GM12878 (cell line): Measurements from ENCODE around the gene BCL2. TPM values are rescaled to one million over a fixed set of nuclear protein-coding genes. Genes with fewer than 3 reads are reported as not detected.

Experiments
- ATAC-seq: fragments of 200-7000 bp; cut with Tn5 transposase; 3 replicates; pipeline ENCODE4 v1.9.1; 2020; ENCODE audit warnings: mild to moderate bottlenecking, moderate library complexity
- BruUV-seq: library from RNA; stranded (reverse); fragments of 400-500 nt; replicated peaks from 2 replicates; lab custom pipeline; 2021; lab: Mats Ljungman, UMichigan
- CTCF ChIA-PET: fragments of 300-600 bp; sonication (Branson Sonifier 250); formaldehyde crosslinking; extraction: SDS; loops from one replicate; lab custom pipeline; 2021; ENCODE audit warnings: inconsistent platforms; lab: Yijun Ruan, JAX
- POLR2A ChIA-PET: fragments of 350-600 bp; formaldehyde crosslinking; extraction: SDS; loops from one replicate; lab custom pipeline; 2021; ENCODE audit warnings: inconsistent platforms; lab: Charles Lee
- RAD21 ChIA-PET: fragments of 300-600 bp; sonication (Branson Sonifier 250); formaldehyde crosslinking; loops from one replicate; lab custom pipeline; 2023; ENCODE audit warnings: antibody characterized with exemption; ENCODE audit not compliant: unreplicated experiment; lab: Charles Lee
- SMC1A ChIA-PET: fragments of 300-600 bp; sonication (Branson Sonifier 250); formaldehyde crosslinking; loops from one replicate; lab custom pipeline; 2023; ENCODE audit not compliant: unreplicated experiment, uncharacterized antibody; lab: Charles Lee
- DNase-seq: peaks from one replicate; pipeline ENCODE4 v3.0.0-alpha.2; 2011; ENCODE audit warnings: low read depth, low spot score
- FAIRE-seq: peaks from 3 replicates; lab custom pipeline; 2011; peaks lifted over from hg19 to GRCh38; lab: Jason Lieb, UNC
- H2AFZ ChIP-seq: 2 replicates; pipeline ENCODE4 v1.6.0; 2011; ENCODE audit warnings: low read depth, low read length, control low read depth; ENCODE audit not compliant: control insufficient read depth
- H3K27ac ChIP-seq: 2 replicates; pipeline ENCODE4 v1.5.1; 2011; ENCODE audit warnings: control low read depth; ENCODE audit not compliant: control insufficient read depth, insufficient read depth
- H3K27me3 ChIP-seq, 2 experiments: replicated peaks in 1 of 2; 2 replicates each; pipeline versions ENCODE4 v1.6.0 to v1.6.1; 2011; ENCODE audit warnings: low read length in 1 of 2; ENCODE audit not compliant: control insufficient read depth in 2 of 2, insufficient read depth in 2 of 2
- H3K36me3 ChIP-seq, 2 experiments: 2 replicates each; pipeline ENCODE4 v1.5.1; 2011; ENCODE audit warnings: low read length in 1 of 2; ENCODE audit not compliant: control insufficient read depth in 2 of 2, insufficient read depth in 2 of 2
- H3K4me1 ChIP-seq: 2 replicates; pipeline ENCODE4 v1.6.1; 2011; ENCODE audit warnings: mild to moderate bottlenecking, low read length, moderate library complexity, mixed read lengths; ENCODE audit not compliant: control insufficient read depth, insufficient read depth
- H3K4me2 ChIP-seq: 2 replicates; pipeline ENCODE4 v1.6.0; 2011; ENCODE audit warnings: control low read depth; ENCODE audit not compliant: control insufficient read depth, insufficient read depth
- H3K4me3 ChIP-seq: fragments of 200-600 bp; sonication (generic); 2 replicates; pipeline ENCODE4 v1.5.1; 2016
- H3K79me2 ChIP-seq: 2 replicates; pipeline ENCODE4 v1.6.0; 2011; ENCODE audit warnings: low read length; ENCODE audit not compliant: control insufficient read depth, insufficient read depth
- H3K9ac ChIP-seq: 2 replicates; pipeline ENCODE4 v1.8.0; 2011; ENCODE audit warnings: low read length, control low read depth, mixed read lengths; ENCODE audit not compliant: control insufficient read depth, insufficient read depth
- H3K9me3 ChIP-seq: replicated peaks from 3 replicates; pipeline ENCODE4 v1.5.1; 2011; ENCODE audit warnings: mild to moderate bottlenecking, low read length; ENCODE audit not compliant: control insufficient read depth, insufficient read depth
- H4K20me1 ChIP-seq: 2 replicates; pipeline ENCODE4 v1.6.0; 2011; ENCODE audit not compliant: control insufficient read depth, insufficient read depth
- BHLHE40 ChIP-seq, 2 experiments: fragments of 450-650 bp in 1 of 2; IDR thresholded peaks; 2 replicates each; pipeline ENCODE4 v1.6.1; 2011 to 2017; ENCODE audit warnings: low read depth in 2 of 2, borderline replicate concordance in 1 of 2, improper control_type of control experiment in 1 of 2, low read length in 1 of 2, mild to moderate bottlenecking in 1 of 2
- CBX5 ChIP-seq: sonication (generic); IDR thresholded peaks from 2 replicates; pipeline ENCODE4 v1.6.1; 2016; ENCODE audit warnings: low read depth, moderate library complexity, mild to moderate bottlenecking, inconsistent platforms
- CREB1 ChIP-seq: IDR thresholded peaks from 2 replicates; pipeline ENCODE4 v1.6.1; 2012; ENCODE audit warnings: low read depth, mild to moderate bottlenecking, inconsistent platforms
- DPF2 ChIP-seq: fragments of 450-650 bp; IDR thresholded peaks from 2 replicates; pipeline ENCODE4 v1.6.1; 2017; ENCODE audit warnings: mild to moderate bottlenecking
- HDAC2 ChIP-seq: fragments of 200-600 bp; sonication (generic); IDR thresholded peaks from 2 replicates; pipeline ENCODE4 v1.6.1; 2017
- KLF5 ChIP-seq: fragments of 450-650 bp; IDR thresholded peaks from 2 replicates; pipeline ENCODE4 v1.6.1; 2014; ENCODE audit warnings: mild to moderate bottlenecking; ENCODE audit not compliant: partially characterized antibody
- MTA2 ChIP-seq: fragments of 450-650 bp; IDR thresholded peaks from 2 replicates; pipeline ENCODE4 v1.6.1; 2016; ENCODE audit warnings: low read depth, mild to moderate bottlenecking, moderate library complexity
- SMC3 ChIP-seq: IDR thresholded peaks from 2 replicates; pipeline ENCODE4 v1.6.1; 2011; ENCODE audit warnings: low read length, improper control_type of control experiment, borderline replicate concordance
- ZBED1 ChIP-seq: IDR thresholded peaks from 2 replicates; pipeline ENCODE4 v1.6.1; 2016; ENCODE audit warnings: borderline replicate concordance
- WGBS: methylation state at CpG from one replicate; pipeline ENCODE4 v1.1.6; 2016; ENCODE audit warnings: low lambda C conversion rate; ENCODE audit not compliant: insufficient replicate concordance, insufficient coverage; ENCODE audit errors: missing lambda C conversion rate; 5-methylcytosine and 5-hydroxymethylcytosine counted together
- in situ Hi-C: fragments of 300-500 bp; cut with MboI; formaldehyde crosslinking; loops from 9 replicates; pipeline ENCODE4 v1.14.3; 2018; ENCODE audit warnings: mixed read lengths
- intact Hi-C: fragments of 100-400 bp; cut with micrococcal nuclease; formaldehyde crosslinking; loops from one replicate; pipeline ENCODE4 v1.14.2; 2022; ENCODE audit not compliant: unreplicated experiment
- polyA plus RNA-seq, 11 experiments: library from polyadenylated mRNA; depleted of rRNA in 4 of 11; unstranded in 6 of 11; stranded (reverse) in 5 of 11; fragments of >200 nt; fragmentation: Nextera tagmentation in 4 of 11; fragmentation: Illumina TruSeq in 1 of 11; extraction: Ambion mirVana in 4 of 11; extraction: Trizol in 1 of 11; gene quantifications; 1 replicate in 1 of 11; 2 replicates in 10 of 11; pipeline versions ENCODE4 v1.2.1 to v1.2.3, GENCODE V29; 2011 to 2016; ENCODE audit warnings: inconsistent platforms in 2 of 11, missing spikeins in 2 of 11, low read depth in 1 of 11
- total RNA-seq, 4 experiments: library from RNA; depleted of rRNA in 3 of 4; stranded (reverse); fragments of >200 nt in 3 of 4; fragmentation: Illumina TruSeq in 1 of 4; extraction: Trizol in 1 of 4; gene quantifications; 2 replicates each; pipeline versions ENCODE4 v1.2.1 to v1.2.3, GENCODE V29; 2013 to 2021
- TF ChIP-seq, protein P1 (sequence below): IDR thresholded peaks from 2 replicates; pipeline ENCODE4 v1.6.1; 2011; ENCODE audit warnings: mild to moderate bottlenecking, low read depth, low read length, moderate library complexity; ENCODE audit not compliant: insufficient replicate concordance
- TF ChIP-seq, protein P2 (sequence below): IDR thresholded peaks from 2 replicates; pipeline ENCODE4 v1.6.1; 2012; ENCODE audit warnings: mild to moderate bottlenecking, low read depth, low read length

The BCL2 gene
- total and polyA plus RNA-seq, 10 of the 15 experiments (the other 5 are each of a cell fraction or from before 2014, with no cell fraction given) = 4.1 to 47.8 (median 19.3) TPM

DNA sequence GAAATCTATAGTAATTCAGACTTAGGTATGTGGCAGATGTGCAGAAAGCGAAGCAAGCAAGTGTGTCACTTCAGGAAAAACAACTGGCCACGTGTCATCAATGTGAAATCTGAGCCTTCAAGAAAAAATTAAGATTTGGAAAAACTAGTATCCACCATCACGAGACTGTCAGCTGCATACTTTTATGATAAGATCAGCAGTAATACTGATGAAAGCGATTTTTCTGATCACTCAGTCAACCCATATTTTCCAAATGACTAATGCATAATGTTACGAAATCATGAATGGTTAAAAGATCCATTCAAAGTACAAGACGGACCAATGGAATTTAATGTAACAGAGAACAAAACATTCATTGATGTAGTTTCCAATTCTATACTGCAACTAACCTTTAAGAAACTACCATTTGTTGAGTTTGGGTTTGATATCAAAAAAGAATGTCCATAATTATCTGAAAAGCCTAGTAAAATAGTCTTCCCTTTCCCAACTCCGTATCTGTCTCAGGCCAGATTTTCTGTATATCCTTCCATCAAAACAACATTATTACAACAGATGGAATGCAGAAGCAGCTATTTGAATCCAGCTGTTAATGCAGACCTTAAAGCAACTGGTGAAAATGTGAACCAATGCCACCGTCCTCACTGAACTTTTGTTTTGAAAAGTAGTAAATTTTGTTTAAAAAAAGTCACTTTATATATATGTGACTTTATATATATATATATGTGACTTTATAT is 17.0 kb upstream of the BCL2 start:
- no peaks in the 10 kb centered on the region for H3K4me1 ChIP-seq
- H3K79me2 ChIP-seq = no peaks in the 10 kb centered on the region
- no peak overlapping the region for H3K27ac ChIP-seq
- no TSS peak for BruUV-seq
- H3K4me2 ChIP-seq = no peak overlapping the region
- H3K9ac ChIP-seq = no peak overlapping the region
- no peaks in the 10 kb centered on the region for H3K9me3 ChIP-seq
- FAIRE-seq (no peak), DNase-seq (no peak), ATAC-seq (no peak)
- SMC1A ChIA-PET = interaction anchor here (0.6 to 5.1 kb wide), 5 partner anchors 10 to 750 kb away, joined by 3 to 19 read pairs (median 3); no protein-coding TSS in a partner anchor
- RAD21 ChIA-PET = interaction anchor here (0.6 to 1.3 kb wide), 2 partner anchors 102 to 316 kb away, joined by 3 read pairs; no protein-coding TSS in a partner anchor
- intact Hi-C loops (no loop called here), in situ Hi-C loops (loop anchor here (25.0 kb wide), 1 partner anchor 624 kb away; the partner anchor contains the start of gene PHLPP1)
- whole genome bisulfite sequencing = 79% methylated on average over 8 of the region's 8 CpGs
- no peaks in the 10 kb centered on the region for H4K20me1 ChIP-seq
- no peak overlapping the region for H2AFZ ChIP-seq
- POLR2A ChIA-PET = no interaction called here
- peaks cover 4 to 5% of the 10 kb centered on the region in 2 experiments; a peak in 3 of 4 replicates for H3K36me3 ChIP-seq
- H3K4me3 ChIP-seq = no peak overlapping the region
- CTCF ChIA-PET = interaction anchor here (0.7 to 2.0 kb wide), 6 partner anchors 10 to 320 kb away, joined by 3 to 7 read pairs (median 4); no protein-coding TSS in a partner anchor
- TF ChIP-seq BHLHE40 (IDR thresholded peaks at IDR 0.05; ENCODE audit: borderline replicate concordance in 1 of 2, low read depth in 2 of 2, low read length in 1 of 2) (no peak), SMC3 (no peak), ZBED1 (no peak), CREB1 (no peak), DPF2 (no peak), CBX5 (no peak), KLF5 (no peak), HDAC2 (no peak), MTA2 (no peak)
- TF ChIP-seq, protein P1, sequence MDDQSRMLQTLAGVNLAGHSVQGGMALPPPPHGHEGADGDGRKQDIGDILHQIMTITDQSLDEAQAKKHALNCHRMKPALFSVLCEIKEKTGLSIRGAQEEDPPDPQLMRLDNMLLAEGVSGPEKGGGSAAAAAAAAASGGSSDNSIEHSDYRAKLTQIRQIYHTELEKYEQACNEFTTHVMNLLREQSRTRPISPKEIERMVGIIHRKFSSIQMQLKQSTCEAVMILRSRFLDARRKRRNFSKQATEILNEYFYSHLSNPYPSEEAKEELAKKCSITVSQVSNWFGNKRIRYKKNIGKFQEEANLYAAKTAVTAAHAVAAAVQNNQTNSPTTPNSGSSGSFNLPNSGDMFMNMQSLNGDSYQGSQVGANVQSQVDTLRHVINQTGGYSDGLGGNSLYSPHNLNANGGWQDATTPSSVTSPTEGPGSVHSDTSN = no peak
- TF ChIP-seq, protein P2, sequence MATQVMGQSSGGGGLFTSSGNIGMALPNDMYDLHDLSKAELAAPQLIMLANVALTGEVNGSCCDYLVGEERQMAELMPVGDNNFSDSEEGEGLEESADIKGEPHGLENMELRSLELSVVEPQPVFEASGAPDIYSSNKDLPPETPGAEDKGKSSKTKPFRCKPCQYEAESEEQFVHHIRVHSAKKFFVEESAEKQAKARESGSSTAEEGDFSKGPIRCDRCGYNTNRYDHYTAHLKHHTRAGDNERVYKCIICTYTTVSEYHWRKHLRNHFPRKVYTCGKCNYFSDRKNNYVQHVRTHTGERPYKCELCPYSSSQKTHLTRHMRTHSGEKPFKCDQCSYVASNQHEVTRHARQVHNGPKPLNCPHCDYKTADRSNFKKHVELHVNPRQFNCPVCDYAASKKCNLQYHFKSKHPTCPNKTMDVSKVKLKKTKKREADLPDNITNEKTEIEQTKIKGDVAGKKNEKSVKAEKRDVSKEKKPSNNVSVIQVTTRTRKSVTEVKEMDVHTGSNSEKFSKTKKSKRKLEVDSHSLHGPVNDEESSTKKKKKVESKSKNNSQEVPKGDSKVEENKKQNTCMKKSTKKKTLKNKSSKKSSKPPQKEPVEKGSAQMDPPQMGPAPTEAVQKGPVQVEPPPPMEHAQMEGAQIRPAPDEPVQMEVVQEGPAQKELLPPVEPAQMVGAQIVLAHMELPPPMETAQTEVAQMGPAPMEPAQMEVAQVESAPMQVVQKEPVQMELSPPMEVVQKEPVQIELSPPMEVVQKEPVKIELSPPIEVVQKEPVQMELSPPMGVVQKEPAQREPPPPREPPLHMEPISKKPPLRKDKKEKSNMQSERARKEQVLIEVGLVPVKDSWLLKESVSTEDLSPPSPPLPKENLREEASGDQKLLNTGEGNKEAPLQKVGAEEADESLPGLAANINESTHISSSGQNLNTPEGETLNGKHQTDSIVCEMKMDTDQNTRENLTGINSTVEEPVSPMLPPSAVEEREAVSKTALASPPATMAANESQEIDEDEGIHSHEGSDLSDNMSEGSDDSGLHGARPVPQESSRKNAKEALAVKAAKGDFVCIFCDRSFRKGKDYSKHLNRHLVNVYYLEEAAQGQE = no peak
- no peaks in the 10 kb centered on the region for H3K27me3 ChIP-seq
